Activated naive CD4-positive, alpha-beta T cell treated with anti-CD3 and anti-CD28 coated beads for 36 hours (primary cell): ENCODE data around the gene KCNC3. TPM values are rescaled to one million over a fixed set of nuclear protein-coding genes. Genes with fewer than 3 reads are reported as not detected.

Source experiments
- CTCF ChIA-PET: fragments of 350-600 bp; sonication (Branson Sonifier 250); formaldehyde crosslinking; loops from one replicate; lab custom pipeline; 2021; ENCODE audit warnings: antibody characterized with exemption; lab: Charles Lee
- DNase-seq: peaks from one replicate; pipeline ENCODE4 v3.0.0-alpha.2; 2020
- H3K27ac Mint-ChIP-seq: one replicate; pipeline ENCODE4 v1.8.0; 2021; ENCODE audit warnings: mild to moderate bottlenecking, mixed read lengths
- H3K27me3 Mint-ChIP-seq: one replicate; pipeline ENCODE4 v1.8.0; 2021; ENCODE audit warnings: low read depth, mixed read lengths
- H3K36me3 Mint-ChIP-seq: one replicate; pipeline ENCODE4 v1.8.0; 2021; ENCODE audit warnings: low read depth, mixed read lengths
- H3K4me1 Mint-ChIP-seq: one replicate; pipeline ENCODE4 v1.8.0; 2021; ENCODE audit warnings: low read depth, mixed read lengths
- H3K4me3 Mint-ChIP-seq: one replicate; pipeline ENCODE4 v1.8.0; 2021; ENCODE audit warnings: mild to moderate bottlenecking, moderate library complexity, mixed read lengths
- H3K9me3 Mint-ChIP-seq: one replicate; pipeline ENCODE4 v1.8.0; 2021; ENCODE audit warnings: mixed read lengths
- intact Hi-C: fragments of 100-400 bp; cut with micrococcal nuclease; formaldehyde crosslinking; loops from one replicate; pipeline ENCODE4 v1.15.1; 2023
- total RNA-seq, 2 experiments: library from RNA; stranded (reverse); gene quantifications; one replicate each; pipeline ENCODE4 v1.2.3, GENCODE V29; 2021

KCNC3 gene
- total RNA-seq, 2 experiments from 2014 or later, result 2.0 to 2.4 TPM

DNA sequence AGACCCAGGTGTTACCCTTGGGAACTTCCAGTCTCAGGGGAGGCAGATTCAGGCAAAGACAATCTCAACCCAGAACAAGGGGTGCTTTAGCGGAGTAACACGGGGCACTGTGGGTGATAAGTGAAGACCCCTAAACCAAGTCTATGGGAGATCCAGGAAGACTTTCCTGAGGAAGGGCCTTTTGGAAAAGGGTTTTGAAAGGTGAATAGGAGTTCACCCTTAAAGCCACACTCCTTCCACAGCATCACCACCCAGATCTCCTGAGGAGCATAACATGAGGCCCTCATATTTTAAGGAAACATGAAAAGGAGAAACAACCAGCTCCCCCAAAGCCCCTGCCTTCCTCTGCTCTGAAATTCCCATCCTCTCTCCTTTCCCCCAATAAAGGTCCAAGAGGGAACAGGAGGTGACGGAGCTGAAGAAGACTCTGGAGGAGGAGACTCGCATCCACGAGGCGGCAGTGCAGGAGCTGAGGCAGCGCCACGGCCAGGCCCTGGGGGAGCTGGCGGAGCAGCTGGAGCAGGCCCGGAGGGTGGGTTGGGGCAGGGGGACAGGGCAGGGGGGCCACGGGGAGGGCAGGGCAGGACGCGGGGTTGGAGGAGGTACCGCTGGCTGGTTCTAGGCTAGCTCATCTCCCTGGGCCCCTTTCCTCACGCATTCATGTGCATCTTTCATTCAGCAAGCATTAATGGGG lies 52.7 kb downstream of the KCNC3 start:
- no peak for DNase-seq
- no peaks in the 10 kb centered on the region for H3K4me1 Mint-ChIP-seq
- H3K4me3 Mint-ChIP-seq, result no peak overlapping the region
- no peak overlapping the region for H3K27ac Mint-ChIP-seq
- no peaks in the 10 kb centered on the region for H3K36me3 Mint-ChIP-seq
- CTCF ChIA-PET, result no interaction called here
- intact Hi-C loops, result no loop called here
- no peaks in the 10 kb centered on the region for H3K9me3 Mint-ChIP-seq
- peaks cover 5% of the 10 kb centered on the region for H3K27me3 Mint-ChIP-seq

DNA sequence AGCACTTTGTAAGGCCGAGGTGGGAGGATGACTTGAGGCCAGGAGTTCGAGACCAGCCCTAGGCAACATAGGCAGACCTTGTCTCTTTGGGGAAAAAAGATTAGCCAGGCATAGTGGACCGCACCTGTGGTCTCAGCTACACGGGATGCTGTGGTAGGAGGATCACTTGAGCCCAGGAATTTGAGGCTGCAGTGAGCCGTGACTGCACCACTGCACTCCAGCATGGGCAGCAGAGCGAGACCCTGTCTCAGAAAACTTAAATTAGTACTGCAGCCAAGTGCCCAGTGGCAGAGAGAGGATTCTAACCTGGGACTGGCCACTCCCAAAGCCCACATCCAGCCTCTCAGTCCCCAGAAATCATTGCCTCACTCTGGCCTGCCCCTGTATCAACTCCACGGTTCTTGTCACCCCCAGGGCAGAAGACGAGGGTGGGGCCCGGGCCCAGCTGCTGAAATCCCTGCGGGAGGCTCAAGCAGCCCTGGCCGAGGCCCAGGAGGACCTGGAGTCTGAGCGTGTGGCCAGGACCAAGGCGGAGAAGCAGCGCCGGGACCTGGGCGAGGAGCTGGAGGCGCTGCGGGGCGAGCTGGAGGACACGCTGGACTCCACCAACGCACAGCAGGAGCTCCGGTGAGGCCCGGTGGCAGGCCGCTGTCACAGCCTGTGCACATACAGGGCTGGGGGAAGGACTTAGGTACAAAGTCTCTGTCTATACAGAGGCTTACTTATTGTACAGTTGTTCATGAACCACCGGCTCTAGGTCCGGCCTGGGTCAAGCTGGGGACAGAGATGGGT lies 53.4 kb downstream of the KCNC3 start:
- Mint-ChIP-seq H3K9me3 (no peaks in the 10 kb centered on the region), H3K4me1 (no peaks in the 10 kb centered on the region), H3K36me3 (no peaks in the 10 kb centered on the region), H3K27me3 (peaks cover 9% of the 10 kb centered on the region), H3K4me3 (no peak overlapping the region), H3K27ac (no peak overlapping the region)
- CTCF ChIA-PET, result no interaction called here
- no peak for DNase-seq
- intact Hi-C loops, result no loop called here

DNA sequence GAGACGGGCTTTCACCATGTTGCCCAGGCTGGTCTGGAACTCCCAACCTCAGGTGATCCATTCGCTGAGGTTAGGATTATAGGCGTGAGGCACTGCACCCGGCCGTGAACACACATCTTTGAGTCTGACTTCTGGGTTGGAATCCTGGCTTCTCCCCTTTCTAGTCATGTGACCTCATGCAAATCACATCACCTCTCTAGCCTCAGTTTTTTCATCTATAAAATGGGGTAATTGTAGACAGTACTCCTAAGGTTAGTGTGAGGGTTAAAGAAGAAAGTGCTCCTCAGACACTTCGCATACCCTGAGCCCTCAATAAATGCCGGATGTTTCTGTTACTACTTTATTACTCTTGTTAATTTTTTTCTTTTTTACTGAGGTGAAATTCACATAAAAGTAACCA lies 55.4 kb downstream of the KCNC3 start:
- no peaks in the 10 kb centered on the region for H3K36me3 Mint-ChIP-seq
- intact Hi-C loops, result no loop called here
- H3K4me3 Mint-ChIP-seq, result no peak overlapping the region
- H3K9me3 Mint-ChIP-seq, result no peaks in the 10 kb centered on the region
- H3K4me1 Mint-ChIP-seq, result no peaks in the 10 kb centered on the region
- CTCF ChIA-PET, result interaction anchor here (0.6 to 0.7 kb wide), 2 partner anchors 21 to 315 kb away, joined by 3 read pairs; no protein-coding TSS in a partner anchor
- H3K27me3 Mint-ChIP-seq, result peaks cover 11% of the 10 kb centered on the region
- H3K27ac Mint-ChIP-seq, result no peak overlapping the region
- no peak for DNase-seq

DNA sequence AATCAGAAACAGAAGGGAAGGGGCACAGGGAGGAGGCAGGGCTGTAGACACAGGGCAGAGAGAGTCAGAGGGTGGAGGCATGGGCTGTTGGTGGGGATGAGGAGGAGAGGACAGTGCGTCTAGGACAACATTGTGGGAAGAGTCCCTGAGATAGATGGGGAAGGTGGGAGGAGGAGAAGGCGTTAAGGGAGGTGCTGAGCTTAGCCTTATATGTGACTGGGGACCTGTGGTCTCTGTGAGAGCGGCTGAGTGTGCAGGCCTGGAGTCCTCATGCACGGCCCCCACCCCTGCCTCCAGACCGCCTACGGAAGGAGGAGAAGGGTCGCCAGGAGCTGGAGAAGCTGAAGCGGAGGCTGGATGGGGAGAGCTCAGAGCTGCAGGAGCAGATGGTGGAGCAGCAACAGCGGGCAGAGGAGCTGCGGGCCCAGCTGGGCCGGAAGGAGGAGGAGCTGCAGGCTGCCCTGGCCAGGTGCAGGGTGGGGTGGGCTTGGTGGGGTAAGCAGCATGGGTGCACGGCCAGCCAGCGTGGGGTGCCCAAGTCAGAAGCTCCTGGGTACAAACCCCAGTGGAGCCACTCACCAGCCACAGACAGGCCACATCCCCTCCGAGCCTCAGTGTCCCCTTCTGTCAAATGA lies 56.8 kb downstream of the KCNC3 start:
- DNase-seq, result no peak
- Mint-ChIP-seq H3K4me1 (no peaks in the 10 kb centered on the region), H3K27me3 (peaks cover 16% of the 10 kb centered on the region), H3K27ac (no peak overlapping the region), H3K9me3 (no peaks in the 10 kb centered on the region), H3K36me3 (no peaks in the 10 kb centered on the region), H3K4me3 (no peak overlapping the region)
- CTCF ChIA-PET, result interaction anchor here (1.0 kb wide), 1 partner anchor 284 kb away, joined by 3 read pairs; no protein-coding TSS in a partner anchor
- intact Hi-C loops, result no loop called here

DNA sequence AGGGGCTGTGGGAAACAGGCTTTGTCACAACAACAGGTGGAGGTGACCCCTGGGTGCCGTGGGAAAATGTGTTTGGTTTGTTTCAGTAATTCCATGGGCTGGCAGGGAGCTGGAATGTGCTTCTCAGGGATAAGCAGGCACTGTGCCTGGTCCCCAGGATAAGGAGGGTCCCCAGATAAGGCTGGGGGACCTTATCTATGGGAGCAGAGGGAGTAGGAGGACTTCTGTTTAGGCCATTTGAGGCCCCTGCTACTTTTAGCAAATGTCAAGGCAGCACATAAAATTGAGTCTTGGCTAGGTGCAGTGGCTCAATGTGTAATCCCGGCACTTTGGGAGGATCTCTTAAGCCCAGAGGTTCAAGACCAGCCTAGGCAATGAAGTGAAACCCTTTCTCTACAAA lies 59.5 kb downstream of the KCNC3 start:
- Mint-ChIP-seq H3K4me1 (no peaks in the 10 kb centered on the region), H3K4me3 (no peak overlapping the region), H3K9me3 (no peaks in the 10 kb centered on the region), H3K27ac (no peak overlapping the region), H3K27me3 (peaks cover 17% of the 10 kb centered on the region), H3K36me3 (no peaks in the 10 kb centered on the region)
- no peak for DNase-seq
- CTCF ChIA-PET, result interaction anchor here (0.6 kb wide), 1 partner anchor 48 kb away, joined by 3 read pairs; no protein-coding TSS in a partner anchor
- intact Hi-C loops, result no loop called here

DNA sequence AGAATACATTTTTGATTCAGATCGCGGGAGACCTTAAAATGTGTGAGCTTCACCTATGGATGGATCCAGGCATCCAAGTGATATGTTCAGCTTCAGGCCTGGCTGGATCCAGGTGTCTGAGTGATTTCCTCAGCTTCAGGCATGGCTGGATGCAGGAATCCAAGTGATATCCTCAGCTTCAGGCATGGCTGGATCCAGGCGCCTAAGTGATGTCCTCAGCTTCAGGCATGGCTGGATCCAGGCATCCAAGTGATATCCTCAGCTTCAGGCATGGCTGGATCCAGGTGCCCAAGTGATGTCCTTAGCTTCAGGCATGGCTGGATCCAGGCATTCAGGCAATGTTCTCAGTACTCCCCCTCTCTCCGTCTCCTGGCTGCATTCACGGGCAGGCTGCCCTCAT lies 60.7 kb downstream of the KCNC3 start:
- no peak overlapping the region for H3K4me3 Mint-ChIP-seq
- peaks cover 17% of the 10 kb centered on the region for H3K27me3 Mint-ChIP-seq
- H3K9me3 Mint-ChIP-seq, result no peaks in the 10 kb centered on the region
- intact Hi-C loops, result no loop called here
- no peaks in the 10 kb centered on the region for H3K36me3 Mint-ChIP-seq
- no peak overlapping the region for H3K27ac Mint-ChIP-seq
- no peak for DNase-seq
- CTCF ChIA-PET, result no interaction called here
- no peaks in the 10 kb centered on the region for H3K4me1 Mint-ChIP-seq

DNA sequence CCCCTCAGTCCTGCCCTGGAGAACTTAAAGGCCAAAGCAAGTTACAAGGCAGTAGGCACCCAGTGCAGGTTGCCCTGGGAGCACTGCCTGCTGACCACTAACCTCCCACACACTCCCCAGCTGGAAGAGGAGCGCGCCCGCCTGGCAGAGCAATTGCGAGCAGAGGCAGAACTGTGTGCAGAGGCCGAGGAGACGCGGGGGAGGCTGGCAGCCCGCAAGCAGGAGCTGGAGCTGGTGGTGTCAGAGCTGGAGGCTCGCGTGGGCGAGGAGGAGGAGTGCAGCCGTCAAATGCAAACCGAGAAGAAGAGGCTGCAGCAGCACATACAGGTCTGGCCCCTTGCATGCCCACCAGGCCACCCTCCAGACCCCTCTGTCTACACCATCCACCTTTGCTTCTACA lies 61.1 kb downstream of the KCNC3 start:
- no peaks in the 10 kb centered on the region for H3K9me3 Mint-ChIP-seq
- CTCF ChIA-PET, result interaction anchor here (1.5 kb wide), 1 partner anchor 10 kb away, joined by 4 read pairs; no protein-coding TSS in a partner anchor
- intact Hi-C loops, result no loop called here

DNA sequence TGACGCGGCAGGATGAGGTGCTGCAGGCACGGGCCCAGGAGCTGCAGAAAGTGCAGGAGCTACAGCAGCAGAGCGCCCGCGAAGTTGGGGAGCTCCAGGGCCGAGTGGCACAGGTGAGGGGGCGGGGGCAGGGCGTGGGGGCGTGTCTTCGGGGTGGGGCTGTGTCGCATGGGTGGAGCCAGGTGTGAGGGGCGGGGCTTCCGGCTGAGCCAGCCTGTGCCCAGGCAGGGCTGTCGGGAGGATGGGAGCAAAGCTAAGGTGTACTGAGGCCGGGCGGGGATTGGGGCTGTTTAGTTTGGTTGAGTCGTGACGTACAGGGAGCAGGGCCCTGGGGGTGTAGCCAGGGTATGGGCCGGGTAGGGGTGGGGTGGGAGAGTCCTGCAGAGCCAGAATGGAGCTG lies 62.3 kb downstream of the KCNC3 start:
- DNase-seq, result peak; percentile 52
- no peaks in the 10 kb centered on the region for H3K9me3 Mint-ChIP-seq
- peaks cover 15% of the 10 kb centered on the region for H3K27me3 Mint-ChIP-seq
- CTCF ChIA-PET, result interaction anchor here (0.7 to 1.5 kb wide), 2 partner anchors 9 to 1552 kb away, joined by 3 to 4 read pairs; no protein-coding TSS in a partner anchor
- H3K4me1 Mint-ChIP-seq, result no peaks in the 10 kb centered on the region
- H3K27ac Mint-ChIP-seq, result no peak overlapping the region
- no peaks in the 10 kb centered on the region for H3K36me3 Mint-ChIP-seq
- intact Hi-C loops, result no loop called here
- no peak overlapping the region for H3K4me3 Mint-ChIP-seq

More for the DNA sequence above, 61.1 kb downstream of the KCNC3 start:
- DNase-seq, result no peak
- Mint-ChIP-seq H3K27ac (no peak overlapping the region), H3K4me1 (no peaks in the 10 kb centered on the region), H3K4me3 (no peak overlapping the region), H3K27me3 (peaks cover 17% of the 10 kb centered on the region), H3K36me3 (no peaks in the 10 kb centered on the region)

DNA sequence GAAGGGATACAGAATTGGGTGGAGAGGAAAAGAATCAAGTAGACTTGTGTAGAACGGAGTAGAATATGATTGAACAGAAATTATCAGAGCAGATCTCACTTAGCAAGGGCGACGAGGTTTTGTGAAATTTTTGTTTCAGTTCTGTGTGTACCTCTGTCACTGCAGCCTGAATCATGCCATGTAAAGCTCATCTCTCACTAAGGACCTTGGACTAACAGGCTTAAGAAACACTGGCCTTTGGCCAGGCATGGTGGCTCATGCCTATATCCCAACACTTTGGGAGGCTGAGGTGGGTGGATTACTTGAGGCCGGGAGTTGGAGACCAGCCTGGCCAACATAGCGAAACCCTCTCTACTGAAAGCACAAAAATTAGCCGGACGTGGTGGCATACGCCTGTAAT lies 63.1 kb downstream of the KCNC3 start:
- Mint-ChIP-seq H3K27ac (no peak overlapping the region), H3K27me3 (peaks cover 13% of the 10 kb centered on the region), H3K4me3 (no peak overlapping the region), H3K4me1 (no peaks in the 10 kb centered on the region), H3K9me3 (no peaks in the 10 kb centered on the region), H3K36me3 (no peaks in the 10 kb centered on the region)
- CTCF ChIA-PET, result interaction anchor here (0.6 kb wide), 1 partner anchor 88 kb away, joined by 3 read pairs; no protein-coding TSS in a partner anchor
- no peak for DNase-seq
- intact Hi-C loops, result no loop called here

DNA sequence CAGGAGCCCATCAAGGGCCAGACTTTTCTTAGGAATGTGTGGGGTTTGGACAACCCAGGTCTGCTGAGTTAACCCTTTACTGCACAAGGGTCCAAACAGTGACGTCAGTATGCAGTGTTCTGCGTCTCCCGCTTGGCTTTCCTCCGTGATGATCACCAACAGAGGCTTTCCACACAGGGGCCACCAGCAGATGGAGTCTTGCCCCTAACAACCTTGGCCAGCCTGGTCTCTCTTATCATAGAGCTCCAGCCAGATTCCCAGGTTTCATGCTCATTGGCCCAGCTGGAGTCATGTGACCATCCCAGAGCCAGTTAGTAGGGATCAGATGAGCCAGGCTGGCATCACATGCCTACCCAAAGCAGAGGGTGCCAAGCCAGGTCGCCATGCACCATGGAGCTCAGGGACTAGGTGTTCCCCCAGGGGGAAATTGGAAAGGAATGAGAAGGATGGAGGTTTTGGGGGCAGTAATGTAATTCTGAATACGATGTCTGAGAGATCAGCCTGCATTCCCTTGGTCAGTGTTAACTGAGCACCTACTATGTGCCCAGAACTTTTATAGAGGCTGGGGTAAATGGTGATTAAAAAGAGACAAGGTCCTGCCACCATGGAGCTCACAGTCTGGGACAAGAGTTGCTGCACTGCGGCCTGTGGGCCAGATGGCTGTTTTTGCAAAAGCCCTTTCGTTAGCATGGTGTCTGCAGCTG lies 64.5 kb downstream of the KCNC3 start:
- CTCF ChIA-PET, result no interaction called here
- H3K9me3 Mint-ChIP-seq, result no peaks in the 10 kb centered on the region
- no peak overlapping the region for H3K27ac Mint-ChIP-seq
- peaks cover 11% of the 10 kb centered on the region for H3K27me3 Mint-ChIP-seq
- no peaks in the 10 kb centered on the region for H3K36me3 Mint-ChIP-seq
- no peak overlapping the region for H3K4me3 Mint-ChIP-seq
- H3K4me1 Mint-ChIP-seq, result no peaks in the 10 kb centered on the region
- intact Hi-C loops, result no loop called here
- DNase-seq, result peak; percentile 16

DNA sequence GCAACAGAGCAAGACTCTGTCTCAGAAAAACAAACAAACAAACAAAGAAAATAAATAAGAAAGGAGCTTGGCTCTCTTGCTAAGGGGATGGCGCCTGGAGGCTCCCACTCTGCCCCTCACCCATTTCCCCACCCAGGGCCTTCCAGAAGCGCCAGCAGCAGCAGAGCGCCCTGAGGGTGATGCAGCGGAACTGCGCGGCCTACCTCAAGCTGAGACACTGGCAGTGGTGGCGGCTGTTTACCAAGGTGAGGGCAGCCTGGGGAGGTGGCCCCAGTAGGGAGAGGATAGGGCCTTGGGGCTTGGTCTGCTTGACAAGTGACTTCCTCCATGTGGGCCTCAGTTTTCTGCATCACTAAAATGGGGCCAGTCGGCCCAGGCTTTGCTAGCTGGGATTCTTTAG lies 66.0 kb downstream of the KCNC3 start:
- CTCF ChIA-PET, result no interaction called here
- Mint-ChIP-seq H3K27me3 (peaks cover 12% of the 10 kb centered on the region), H3K36me3 (no peaks in the 10 kb centered on the region), H3K27ac (no peak overlapping the region), H3K4me3 (no peak overlapping the region), H3K4me1 (no peaks in the 10 kb centered on the region), H3K9me3 (no peaks in the 10 kb centered on the region)
- intact Hi-C loops, result no loop called here
- DNase-seq, result no peak
